Stimulated activated CD8-positive, alpha-beta memory T cell treated with anti-CD3 and anti-CD28 coated beads, Interleukin-2, amount 100 ng/mL, for 48 hours (primary cell): ENCODE results near the gene REPS2.

Experiments
- DNase-seq, 2 donors: peaks; one replicate each; pipeline ENCODE4 v3.0.0-alpha.2; 2020; ENCODE audit warnings: low read depth in 2 of 2

The REPS2 gene

DNA sequence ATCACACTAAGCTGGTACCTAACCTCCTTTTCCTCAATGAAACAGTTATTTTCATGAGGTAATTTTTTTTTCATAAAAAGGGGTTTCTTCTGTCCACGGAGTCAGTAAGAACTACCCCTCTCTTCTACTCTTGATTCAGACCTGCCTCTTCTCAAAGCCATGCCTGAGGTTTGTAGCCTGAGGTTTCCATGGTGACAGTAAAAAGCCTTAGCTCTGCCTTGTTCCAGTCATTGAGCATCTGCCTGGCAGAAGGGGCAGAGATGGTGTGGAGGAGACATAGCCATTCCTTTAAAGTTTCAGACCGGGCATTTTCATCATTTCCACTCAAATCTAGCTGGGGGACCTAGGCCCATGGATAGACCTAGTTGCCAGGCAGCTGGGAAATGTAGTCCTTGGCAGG is 135.5 kb downstream of the REPS2 start:
- no peak for DNase-seq

- DNase-seq, result no peak
These were observed 136.4 kb downstream of the REPS2 start for GRCh38 chrX:17082831-17083230.

GRCh38 chrX:17086317-17086716 is 139.9 kb downstream of the REPS2 start:
- DNase-seq, result no peak

GRCh38 chrX:17095161-17095560 is 148.7 kb downstream of the REPS2 start:
- DNase-seq, result no peak

GRCh38 chrX:17098516-17099247 is 152.2 kb downstream of the REPS2 start:
- no peak for DNase-seq

- DNase-seq, result no peak
These were observed 158.0 kb downstream of the REPS2 start for GRCh38 chrX:17104433-17104832.

DNA sequence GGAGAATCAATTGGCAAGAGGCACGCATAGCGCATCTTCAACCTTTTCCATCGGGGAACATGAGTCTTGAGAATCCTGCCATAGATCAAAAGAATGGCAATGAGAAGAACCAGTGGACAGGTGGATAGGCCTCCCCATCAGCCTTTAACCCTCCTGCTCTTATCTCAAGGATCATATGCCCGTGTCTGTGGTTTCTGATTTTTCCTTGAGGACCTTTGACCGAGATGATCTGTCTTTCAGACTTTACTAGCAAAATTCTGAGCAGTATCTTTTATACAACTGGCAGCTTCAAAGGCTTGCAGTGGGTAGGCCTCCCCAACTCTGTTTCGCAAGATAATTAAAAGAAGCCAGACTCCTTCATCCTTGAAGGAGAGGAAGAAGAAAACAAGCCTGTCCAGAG is 174.4 kb downstream of the REPS2 start:
- DNase-seq, result no peak

GRCh38 chrX:17154001-17154400 is 207.5 kb downstream of the REPS2 start:
- DNase-seq, result no peak

DNA sequence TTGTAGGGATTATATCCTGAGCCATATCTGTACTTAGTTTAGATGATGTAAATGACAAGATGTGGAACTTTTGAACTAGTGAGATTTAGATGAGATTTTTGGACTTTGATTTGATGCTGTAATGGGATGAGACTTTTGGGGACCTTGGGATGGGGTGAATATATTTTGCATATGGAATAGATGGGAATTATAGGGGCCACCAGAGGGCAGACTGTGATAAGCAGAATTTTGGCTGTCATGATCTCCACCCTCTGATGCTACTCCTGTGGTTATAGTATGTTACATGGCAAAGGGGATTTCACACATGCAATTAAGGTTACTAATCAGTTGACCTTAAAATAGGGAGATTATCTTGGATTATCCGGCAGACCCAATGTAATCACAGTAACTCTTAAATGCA is 214.5 kb downstream of the REPS2 start:
- no peak for DNase-seq

DNA sequence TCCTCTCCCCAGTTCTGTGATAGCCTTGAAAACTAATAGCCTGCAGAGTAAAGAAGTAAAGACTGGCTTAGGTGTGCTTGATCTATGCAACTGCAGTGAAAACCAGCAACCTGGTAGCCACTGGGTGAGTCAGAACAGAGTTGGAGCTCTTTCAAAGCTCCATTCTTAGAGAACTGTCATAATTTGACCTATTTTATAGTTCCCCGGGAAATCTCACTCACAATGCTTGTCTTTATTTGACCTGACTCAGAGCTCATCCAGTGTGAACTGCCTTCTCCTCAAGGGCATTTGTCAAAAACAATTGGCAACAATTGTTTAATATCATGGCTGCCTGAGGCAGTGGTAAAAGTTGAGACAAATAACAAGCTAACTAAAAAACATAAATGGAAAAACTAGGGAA is 215.5 kb downstream of the REPS2 start:
- no peak for DNase-seq

GRCh38 chrX:17164079-17164478 is 217.6 kb downstream of the REPS2 start:
- DNase-seq, result no peak

DNA sequence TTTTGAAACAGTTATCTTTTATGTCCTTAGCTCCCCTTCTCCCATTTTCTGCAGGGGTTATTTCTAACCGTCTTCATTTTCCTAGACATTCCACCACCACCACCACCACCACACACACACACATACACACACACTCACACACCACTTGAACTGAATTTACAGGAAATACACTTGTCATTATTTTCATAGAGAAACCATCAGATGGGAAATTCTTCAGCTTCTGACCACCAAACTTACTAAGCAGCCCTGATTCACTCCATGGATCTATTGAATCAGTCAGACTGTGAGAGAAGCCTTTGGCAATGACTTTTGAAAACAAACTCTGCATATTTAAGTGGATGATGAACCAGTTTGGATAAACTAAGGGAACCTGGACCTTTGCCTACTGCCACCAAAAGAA is 218.5 kb downstream of the REPS2 start:
- DNase-seq, result no peak

DNA sequence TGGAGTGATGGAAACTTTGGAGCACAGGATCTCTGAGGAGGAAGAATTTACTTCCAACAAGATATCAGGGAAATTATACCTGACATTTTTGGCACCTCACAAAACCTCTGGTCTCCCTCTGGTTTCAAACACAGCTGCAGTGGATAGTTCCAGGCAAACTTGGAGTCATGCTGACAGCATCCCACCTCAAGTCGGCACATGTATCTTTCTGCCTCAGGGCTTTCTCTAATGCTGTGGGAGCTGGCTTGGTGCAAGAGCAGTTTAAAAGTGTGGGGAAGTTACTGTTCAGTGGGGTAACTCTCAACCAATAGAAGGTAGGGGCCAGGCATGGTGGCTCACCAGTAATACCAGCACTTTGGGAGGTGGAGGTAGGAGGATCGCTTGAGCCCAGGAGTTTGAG is 221.5 kb downstream of the REPS2 start:
- no peak for DNase-seq

DNA sequence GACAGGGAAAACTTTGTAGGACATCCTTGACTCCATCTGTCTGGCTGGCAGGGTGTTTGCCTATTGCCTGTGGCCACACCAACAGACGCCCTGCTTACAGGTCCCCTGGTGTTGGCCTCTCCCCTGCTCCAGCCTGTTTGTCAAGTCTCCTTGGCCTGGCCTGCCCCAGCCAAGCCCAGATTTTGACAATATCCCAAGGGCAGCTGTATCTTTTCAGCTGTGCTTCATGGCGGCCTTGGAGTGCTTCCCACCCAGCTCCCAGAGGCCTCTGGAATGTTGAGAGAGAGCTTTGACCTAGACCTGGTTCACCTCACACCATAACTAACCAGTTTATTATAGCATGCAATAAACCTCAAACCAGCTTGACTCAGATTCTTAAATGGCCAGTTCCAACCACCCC is 224.5 kb downstream of the REPS2 start:
- no peak for DNase-seq

DNA sequence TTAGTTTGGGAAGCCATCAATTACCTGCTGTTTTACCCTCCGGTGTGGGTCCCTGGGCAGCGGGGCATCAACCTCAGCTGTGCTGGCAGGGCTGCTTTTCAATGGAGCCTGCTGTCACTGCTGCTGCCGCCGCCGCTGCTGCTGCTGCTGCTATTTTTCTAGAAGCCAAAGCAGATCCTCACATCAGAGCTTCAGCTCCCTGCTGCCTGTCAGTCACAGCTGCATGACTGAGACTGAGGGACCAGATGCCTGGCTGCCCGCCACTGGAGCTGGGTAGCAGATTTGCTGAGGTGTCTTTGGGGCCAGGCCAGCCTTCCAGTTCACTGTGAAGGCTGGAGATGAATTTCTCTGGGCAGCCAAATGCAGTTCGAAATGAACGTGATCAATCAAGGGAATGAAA is 228.2 kb downstream of the REPS2 start:
- DNase-seq, result no peak

- DNase-seq, result no peak
These were observed 235.9 kb downstream of the REPS2 start for GRCh38 chrX:17182317-17182716.

DNA sequence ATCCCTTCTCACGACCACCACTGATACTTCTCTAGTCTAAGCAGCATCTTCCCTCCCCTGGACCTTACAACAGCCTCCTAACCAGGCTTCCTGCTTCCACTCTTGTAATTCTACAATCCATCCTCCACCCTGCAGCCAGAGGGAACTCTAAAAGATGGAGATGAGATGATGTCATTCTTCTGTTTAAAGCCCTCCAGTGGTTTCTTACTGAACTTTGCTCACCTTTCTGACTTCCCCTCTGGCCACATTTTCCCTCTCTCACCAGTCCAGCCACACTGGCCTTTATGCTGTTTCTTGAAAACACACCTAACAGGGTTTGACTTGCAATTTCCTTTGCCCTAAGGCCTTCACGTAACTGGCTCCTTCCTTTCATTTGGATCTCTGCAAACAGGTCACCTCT is 237.1 kb downstream of the REPS2 start:
- no peak for DNase-seq

- no peak for DNase-seq
These were observed 239.0 kb downstream of the REPS2 start for GRCh38 chrX:17185431-17185830.

DNA sequence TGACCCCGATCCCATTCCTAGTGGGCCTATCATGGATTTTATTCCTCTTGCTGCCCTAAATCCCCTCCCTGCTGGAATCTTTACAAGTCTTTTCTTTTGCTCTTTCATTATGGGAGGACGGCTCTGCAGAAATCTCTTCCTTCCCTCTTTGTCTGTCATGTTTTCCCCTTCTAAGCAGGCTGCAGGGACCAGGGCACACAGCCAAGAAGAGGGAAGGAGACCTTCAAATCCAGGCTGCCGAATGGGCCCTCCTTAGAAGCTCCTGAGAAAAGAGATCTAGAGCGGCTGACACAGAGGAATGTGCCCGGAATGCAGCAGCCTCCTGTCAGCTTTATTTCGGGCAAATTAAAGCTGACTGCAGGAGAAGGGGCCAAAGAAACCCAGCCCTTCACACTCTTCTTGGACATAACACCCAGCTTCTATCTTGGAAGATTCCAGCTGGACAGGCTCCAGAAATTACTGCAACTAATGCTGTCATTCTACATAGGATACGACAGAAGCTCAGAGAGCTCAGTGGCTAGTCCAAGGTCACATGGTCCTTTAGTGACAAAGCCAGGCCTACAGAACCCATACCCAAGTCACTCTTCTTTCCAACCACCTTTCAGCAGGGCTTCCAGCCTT is 240.8 kb downstream of the REPS2 start:
- DNase-seq, result no peak

DNA sequence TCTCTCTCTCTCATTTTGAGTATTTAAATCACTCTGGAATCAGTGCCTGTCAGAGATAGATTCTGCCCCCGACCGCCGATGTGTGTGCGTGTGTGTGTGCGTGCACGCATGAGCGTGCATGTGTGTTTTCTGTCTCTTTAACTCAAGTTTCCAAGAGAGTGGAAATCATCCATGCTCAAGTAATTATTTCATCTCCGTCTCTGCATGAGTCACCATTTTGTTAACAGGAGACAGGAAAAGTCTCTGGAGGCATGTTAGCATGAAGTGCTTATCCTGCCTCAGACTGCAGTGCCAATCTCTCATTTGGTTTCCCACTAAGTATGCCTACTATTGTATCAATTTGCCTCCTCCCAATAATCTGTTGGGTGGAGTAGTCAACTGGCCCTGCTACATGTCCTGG is 245.6 kb downstream of the REPS2 start:
- no peak for DNase-seq
